Measurements from ENCODE around the gene CTLA4. TPM values are rescaled to one million over a fixed set of nuclear protein-coding genes. Genes with fewer than 3 reads are reported as not detected.

Gene CTLA4
- total RNA-seq, 2 experiments from 2014 or later = not detected

GRCh38 chr2:203909261-203909967, 41.8 kb downstream of the CTLA4 start:
- Histone ChIP-seq H3K36me3 (ENCODE audit: insufficient read depth, low read length) (no peaks in the 10 kb centered on the region), H4K20me1 (ENCODE audit: insufficient read depth, low read length) (no peaks in the 10 kb centered on the region), H3K79me2 (ENCODE audit: insufficient read depth, low read depth, low read length) (no peaks in the 10 kb centered on the region), H3K9me2 (ENCODE audit: insufficient read depth, low read length) (no peaks in the 10 kb centered on the region), H3K27ac (ENCODE audit: low read depth, low read length, poor library complexity, severe bottlenecking) (no peak overlapping the region), H3K4me2 (ENCODE audit: low read length) (peak overlapping the region; percentile 17; the same call in 1 of the 2 replicates), H3K9me3 (ENCODE audit: low read length) (no peaks in the 10 kb centered on the region), H2AFZ (ENCODE audit: low read length) (no peak overlapping the region), H3K4me1 (ENCODE audit: insufficient read depth, low read length, poor library complexity, severe bottlenecking) (peaks cover 7% of the 10 kb centered on the region), H3K4me3 (ENCODE audit: low read depth, low read length, poor library complexity, severe bottlenecking) (no peak overlapping the region)
- ChIA-PET POLR2A (interaction anchor here (1.3 kb wide), 1 partner anchor 36 kb away, joined by 3 read pairs; no protein-coding TSS in a partner anchor), CTCF (ENCODE audit: unreplicated experiment) (interaction anchor here (1.0 kb wide), 1 partner anchor 38 kb away, joined by 3 read pairs; no protein-coding TSS in a partner anchor)
- peak; percentile 42 for DNase-seq (ENCODE audit: low spot score)
- TF ChIP-seq, protein P1, sequence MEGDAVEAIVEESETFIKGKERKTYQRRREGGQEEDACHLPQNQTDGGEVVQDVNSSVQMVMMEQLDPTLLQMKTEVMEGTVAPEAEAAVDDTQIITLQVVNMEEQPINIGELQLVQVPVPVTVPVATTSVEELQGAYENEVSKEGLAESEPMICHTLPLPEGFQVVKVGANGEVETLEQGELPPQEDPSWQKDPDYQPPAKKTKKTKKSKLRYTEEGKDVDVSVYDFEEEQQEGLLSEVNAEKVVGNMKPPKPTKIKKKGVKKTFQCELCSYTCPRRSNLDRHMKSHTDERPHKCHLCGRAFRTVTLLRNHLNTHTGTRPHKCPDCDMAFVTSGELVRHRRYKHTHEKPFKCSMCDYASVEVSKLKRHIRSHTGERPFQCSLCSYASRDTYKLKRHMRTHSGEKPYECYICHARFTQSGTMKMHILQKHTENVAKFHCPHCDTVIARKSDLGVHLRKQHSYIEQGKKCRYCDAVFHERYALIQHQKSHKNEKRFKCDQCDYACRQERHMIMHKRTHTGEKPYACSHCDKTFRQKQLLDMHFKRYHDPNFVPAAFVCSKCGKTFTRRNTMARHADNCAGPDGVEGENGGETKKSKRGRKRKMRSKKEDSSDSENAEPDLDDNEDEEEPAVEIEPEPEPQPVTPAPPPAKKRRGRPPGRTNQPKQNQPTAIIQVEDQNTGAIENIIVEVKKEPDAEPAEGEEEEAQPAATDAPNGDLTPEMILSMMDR (conservative IDR thresholded peaks at IDR 0.05; ENCODE audit: low read length) = peak; percentile 93
- no peak for TF ChIP-seq EZH2phosphoT487 (IDR thresholded peaks at IDR 0.05; ENCODE audit: borderline replicate concordance, low read depth, low read length)
- intact Hi-C loops (cut with micrococcal nuclease; ENCODE audit: unreplicated experiment) = loop anchor here (1.0 to 5.0 kb wide), 3 partner anchors 94 to 425 kb away; no protein-coding TSS in a partner anchor
- no TSS peak for BruUV-seq (replicated peaks)

- H3K79me2 ChIP-seq (ENCODE audit: insufficient read depth, low read depth, low read length) = no peaks in the 10 kb centered on the region
- H2AFZ ChIP-seq (ENCODE audit: low read length) = no peak overlapping the region
- intact Hi-C loops (cut with micrococcal nuclease; ENCODE audit: unreplicated experiment) = loop anchor here (1.0 to 5.0 kb wide), 3 partner anchors 95 to 425 kb away; no protein-coding TSS in a partner anchor
- no peak for DNase-seq (ENCODE audit: low spot score)
- TF ChIP-seq EZH2phosphoT487 (IDR thresholded peaks at IDR 0.05; ENCODE audit: borderline replicate concordance, low read depth, low read length) = no peak
- TF ChIP-seq, protein P1 (conservative IDR thresholded peaks at IDR 0.05; ENCODE audit: low read length) = peak; percentile 42; the same call in 1 of the 2 replicates
- H4K20me1 ChIP-seq (ENCODE audit: insufficient read depth, low read length) = no peaks in the 10 kb centered on the region
- POLR2A ChIA-PET = interaction anchor here (0.6 to 1.3 kb wide), 2 partner anchors 37 to 75 kb away, joined by 3 read pairs; no protein-coding TSS in a partner anchor
- no peak overlapping the region for H3K27ac ChIP-seq (ENCODE audit: low read depth, low read length, poor library complexity, severe bottlenecking)
- CTCF ChIA-PET (ENCODE audit: unreplicated experiment) = no interaction called here
- H3K4me1 ChIP-seq (ENCODE audit: insufficient read depth, low read length, poor library complexity, severe bottlenecking) = peaks cover 9% of the 10 kb centered on the region
- H3K9me3 ChIP-seq (ENCODE audit: low read length) = no peaks in the 10 kb centered on the region
- H3K36me3 ChIP-seq (ENCODE audit: insufficient read depth, low read length) = no peaks in the 10 kb centered on the region
- H3K4me3 ChIP-seq (ENCODE audit: low read depth, low read length, poor library complexity, severe bottlenecking) = no peak overlapping the region
- BruUV-seq (replicated peaks) = no TSS peak
- no peaks in the 10 kb centered on the region for H3K9me2 ChIP-seq (ENCODE audit: insufficient read depth, low read length)
- no peak overlapping the region for H3K4me2 ChIP-seq (ENCODE audit: low read length)
Observed at GRCh38 chr2:203909974-203910373, 42.4 kb downstream of the CTLA4 start.

GRCh38 chr2:203913947-203914346, 46.4 kb downstream of the CTLA4 start:
- Histone ChIP-seq H4K20me1 (ENCODE audit: insufficient read depth, low read length) (no peaks in the 10 kb centered on the region), H3K79me2 (ENCODE audit: insufficient read depth, low read depth, low read length) (no peaks in the 10 kb centered on the region), H2AFZ (ENCODE audit: low read length) (no peak overlapping the region), H3K36me3 (ENCODE audit: insufficient read depth, low read length) (no peaks in the 10 kb centered on the region), H3K4me3 (ENCODE audit: low read depth, low read length, poor library complexity, severe bottlenecking) (no peak overlapping the region), H3K9me3 (ENCODE audit: low read length) (no peaks in the 10 kb centered on the region), H3K9me2 (ENCODE audit: insufficient read depth, low read length) (no peaks in the 10 kb centered on the region), H3K27ac (ENCODE audit: low read depth, low read length, poor library complexity, severe bottlenecking) (no peak overlapping the region), H3K4me2 (ENCODE audit: low read length) (no peak overlapping the region), H3K4me1 (ENCODE audit: insufficient read depth, low read length, poor library complexity, severe bottlenecking) (peaks cover 9% of the 10 kb centered on the region)
- BruUV-seq (replicated peaks) = no TSS peak
- POLR2A ChIA-PET = interaction anchor here (0.6 kb wide), 1 partner anchor 19 kb away, joined by 3 read pairs; no protein-coding TSS in a partner anchor
- intact Hi-C loops (cut with micrococcal nuclease; ENCODE audit: unreplicated experiment) = no loop called here
- no peak for DNase-seq (ENCODE audit: low spot score)
- TF ChIP-seq, protein P1 (conservative IDR thresholded peaks at IDR 0.05; ENCODE audit: low read length) = no peak
- no peak for TF ChIP-seq EZH2phosphoT487 (IDR thresholded peaks at IDR 0.05; ENCODE audit: borderline replicate concordance, low read depth, low read length)
- CTCF ChIA-PET (ENCODE audit: unreplicated experiment) = no interaction called here

Measured in OCI-LY7 (cell line).